GM18508 (cell line): ENCODE measurements around the gene SH3D19.
"Not testable (repeated sequence)": the region's sequence is repeated elsewhere in the genome, so short reads cannot be mapped to it uniquely, and the experiment has no call there.

Source experiments
- ATAC-seq: cut with Tn5 transposase; IDR thresholded peaks from one replicate; pipeline ENCODE4 v1.9.1; 2021; ENCODE audit warnings: moderate number of reproducible peaks; ENCODE audit not compliant: insufficient read depth, unreplicated experiment

SH3D19 gene

GRCh38 chr4:151105454-151106032 lies 219.9 kb downstream of the SH3D19 start:
- ATAC-seq: no peak

DNA sequence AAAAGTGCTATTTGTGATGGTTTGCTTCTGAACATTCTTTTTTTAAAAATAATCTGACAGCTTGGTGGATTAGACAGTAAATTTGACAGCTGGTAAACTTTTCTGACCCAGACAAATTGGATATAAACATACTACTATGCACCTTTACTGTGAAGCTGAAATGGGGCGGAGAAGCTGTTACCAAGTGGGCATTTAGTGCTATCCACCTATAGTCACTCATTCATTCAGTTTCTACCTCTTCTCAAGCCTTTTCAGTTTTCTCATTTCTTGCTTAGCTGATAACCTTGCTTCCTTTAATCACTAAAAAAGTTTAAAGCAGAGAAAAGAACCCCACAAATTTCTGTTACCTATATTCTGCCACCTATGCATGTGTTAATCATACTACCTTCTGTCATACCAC lies 220.8 kb downstream of the SH3D19 start:
- ATAC-seq: no peak

DNA sequence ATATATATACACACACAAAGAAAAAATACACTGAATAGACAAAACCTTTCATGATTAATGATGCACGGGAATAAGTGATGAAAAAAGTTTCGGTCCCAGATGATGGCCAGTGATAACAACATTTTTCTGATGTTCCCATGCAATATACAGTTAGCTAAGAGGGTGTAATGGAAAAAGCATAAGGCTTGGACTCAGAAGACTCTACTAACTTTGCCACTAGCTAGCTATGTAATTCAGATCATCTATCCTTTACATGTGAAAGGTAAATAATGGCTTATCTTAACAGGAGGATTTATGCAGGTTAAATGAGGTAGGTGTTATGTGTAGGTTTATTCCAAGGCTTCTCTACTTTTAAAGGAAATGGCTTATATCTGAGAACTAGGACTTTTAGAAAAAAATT lies 221.6 kb downstream of the SH3D19 start:
- ATAC-seq: no peak

GRCh38 chr4:151100531-151100930 lies 224.9 kb downstream of the SH3D19 start:
- no peak for ATAC-seq

DNA sequence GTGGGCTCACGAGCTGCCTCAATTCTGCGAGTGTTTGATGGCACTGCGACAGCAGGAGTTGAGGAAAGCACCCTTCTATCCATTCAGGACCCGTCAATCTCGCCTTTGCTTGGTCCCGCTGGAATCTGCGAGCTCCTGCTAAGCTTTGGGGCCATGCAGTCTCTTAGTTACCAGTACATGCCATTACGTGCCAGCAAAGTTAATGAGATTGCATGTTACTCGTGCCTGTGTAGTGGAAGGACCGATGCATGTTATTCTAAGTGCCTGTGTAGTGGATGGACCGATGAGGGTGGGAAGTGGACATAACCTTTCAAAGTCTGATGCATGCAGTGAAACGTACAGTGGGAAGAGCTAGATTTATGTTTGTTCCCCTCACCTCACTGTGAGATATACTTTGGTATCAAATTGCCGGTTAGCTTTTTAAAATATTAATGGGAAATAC lies 225.4 kb downstream of the SH3D19 start:
- no peak for ATAC-seq

DNA sequence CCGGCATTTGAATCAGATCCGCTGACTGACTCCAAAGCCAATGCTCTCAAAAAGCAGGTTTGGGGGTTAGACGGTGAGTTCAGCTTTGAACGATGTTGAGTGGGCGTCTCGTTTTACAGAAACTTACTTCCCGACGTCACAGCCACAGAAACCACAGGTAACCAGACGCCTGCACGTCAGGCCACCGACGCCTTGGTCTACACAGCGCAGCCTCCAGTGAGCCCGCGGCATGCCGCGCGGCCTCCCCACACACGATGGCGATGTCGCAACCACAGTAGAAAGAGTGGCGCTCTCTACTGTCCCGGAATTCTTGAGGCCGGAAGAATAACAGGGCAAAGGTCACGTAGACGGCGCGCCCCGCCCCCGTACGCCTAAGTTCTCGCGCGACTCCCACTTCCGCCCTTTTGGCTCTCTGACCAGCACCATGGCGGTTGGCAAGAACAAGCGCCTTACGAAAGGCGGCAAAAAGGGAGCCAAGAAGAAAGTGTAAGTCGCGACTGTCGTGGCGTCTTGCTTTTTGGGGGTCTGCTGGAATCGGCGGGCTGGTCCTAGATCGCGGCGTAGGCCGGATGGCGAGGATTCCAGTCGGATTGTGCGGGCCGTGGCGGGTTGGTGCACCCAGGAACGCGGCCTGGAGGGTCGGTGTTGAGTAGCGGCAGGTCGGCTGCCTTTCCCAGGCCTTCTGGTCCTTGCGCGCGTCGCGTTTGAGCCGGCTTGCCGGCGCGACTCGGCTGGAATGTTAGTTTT lies 226.0 kb downstream of the SH3D19 start, which contains the start of gene RPS3A:
Gene RPS3A (plus strand): TSS at position 400 of the 747 bp plus-strand sequence. CDS start 25 bp downstream, at position 425.
- peak; percentile 88 for ATAC-seq

- no peak for ATAC-seq
These were observed 226.5 kb downstream of the SH3D19 start for GRCh38 chr4:151098979-151099228.

GRCh38 chr4:151097759-151098158 lies 227.6 kb downstream of the SH3D19 start:
- ATAC-seq: no peak

DNA sequence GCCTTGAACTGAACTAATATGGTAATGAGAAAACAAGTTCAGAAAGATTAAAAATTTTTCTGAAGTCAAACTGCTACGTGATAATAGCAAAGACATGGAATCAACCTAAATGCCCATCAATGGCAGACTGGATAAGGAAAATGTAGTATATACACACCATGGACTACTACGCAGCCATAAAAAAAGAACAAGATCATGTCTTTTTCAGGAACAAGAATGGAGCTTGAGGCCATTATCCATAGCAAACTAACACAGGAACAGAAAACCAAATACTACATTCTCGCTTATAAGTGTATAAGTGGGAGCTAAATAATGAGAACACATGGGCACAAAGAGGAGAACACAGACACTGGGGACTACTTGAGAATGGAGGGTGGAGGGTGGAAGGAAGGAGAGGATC lies 230.3 kb downstream of the SH3D19 start:
- no peak for ATAC-seq

GRCh38 chr4:151094290-151094751 lies 231.1 kb downstream of the SH3D19 start:
- ATAC-seq: no peak

DNA sequence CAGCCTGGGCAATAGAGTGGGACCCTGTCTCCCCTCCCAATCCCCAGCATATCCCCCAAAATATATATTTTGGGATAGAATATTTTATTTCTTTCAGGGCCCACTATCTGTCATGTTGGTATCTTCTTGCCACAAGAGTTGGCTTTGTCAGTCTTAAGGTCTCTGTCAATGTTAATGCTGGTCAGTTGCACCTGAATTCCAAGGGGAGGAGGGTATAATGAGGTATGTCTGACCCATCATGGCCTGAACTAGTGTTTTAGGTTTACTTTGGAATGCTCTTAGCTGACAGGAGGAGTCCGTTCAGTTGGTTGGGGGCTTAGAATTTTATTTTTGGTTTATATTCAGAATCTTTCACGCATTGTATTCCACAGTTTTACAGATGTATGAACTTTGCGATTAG lies 232.2 kb downstream of the SH3D19 start:
- ATAC-seq: no peak

DNA sequence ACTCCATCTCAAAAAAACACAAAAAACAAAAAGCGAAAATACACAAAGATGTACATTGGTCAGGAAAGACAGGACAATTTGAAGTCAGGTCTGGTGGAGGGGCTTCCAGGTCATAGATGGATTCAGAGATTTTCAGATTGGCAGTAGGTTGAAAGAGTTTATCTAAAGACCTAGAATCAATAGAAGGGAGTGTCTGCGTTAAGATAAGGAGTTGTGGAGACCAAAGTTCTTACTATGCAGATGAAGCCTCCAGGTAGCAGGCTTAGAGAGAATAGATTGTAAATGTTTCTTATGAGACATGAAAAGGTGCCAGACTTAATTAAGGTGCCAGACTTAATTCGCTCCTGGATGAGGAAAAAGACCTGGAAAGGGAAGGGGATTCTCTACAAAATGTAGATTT lies 232.9 kb downstream of the SH3D19 start:
- ATAC-seq: no peak

DNA sequence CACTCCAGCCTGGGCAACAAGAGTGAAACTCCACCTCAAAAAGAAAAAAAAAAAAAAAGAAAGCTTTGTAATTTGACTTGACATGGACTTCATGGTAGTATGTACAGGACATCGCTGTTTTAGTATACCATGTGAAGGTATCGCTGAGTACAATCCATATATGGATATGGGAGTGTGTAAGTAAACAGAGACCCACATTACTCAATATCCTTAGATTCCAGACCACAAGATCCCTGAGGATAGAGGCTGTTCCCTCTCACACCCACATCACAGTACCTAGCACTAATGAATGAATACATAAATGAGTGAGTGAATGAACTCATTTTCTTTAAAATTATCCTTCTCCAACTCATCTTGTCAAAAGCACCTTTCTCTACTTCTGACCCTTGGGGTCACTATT lies 234.4 kb downstream of the SH3D19 start:
- no peak for ATAC-seq

DNA sequence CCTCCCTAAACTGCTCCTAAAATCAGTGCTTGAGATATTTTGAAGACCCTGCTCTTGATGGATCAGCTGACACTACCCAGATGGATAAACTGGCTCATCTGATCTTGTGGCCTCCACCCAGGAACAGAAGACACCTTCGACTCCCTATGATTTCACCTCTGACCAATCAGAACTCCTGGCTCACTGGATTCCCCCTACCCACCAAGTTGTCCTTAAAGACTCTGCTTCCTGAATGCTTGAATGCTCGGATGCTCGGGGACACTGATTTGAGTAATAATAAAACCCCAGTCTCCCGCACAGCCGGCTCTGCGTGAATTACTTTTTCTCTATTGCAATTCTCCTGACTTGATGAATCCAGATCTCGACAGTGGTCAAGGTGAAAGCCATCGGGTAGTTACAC lies 237.9 kb downstream of the SH3D19 start:
- no peak for ATAC-seq

DNA sequence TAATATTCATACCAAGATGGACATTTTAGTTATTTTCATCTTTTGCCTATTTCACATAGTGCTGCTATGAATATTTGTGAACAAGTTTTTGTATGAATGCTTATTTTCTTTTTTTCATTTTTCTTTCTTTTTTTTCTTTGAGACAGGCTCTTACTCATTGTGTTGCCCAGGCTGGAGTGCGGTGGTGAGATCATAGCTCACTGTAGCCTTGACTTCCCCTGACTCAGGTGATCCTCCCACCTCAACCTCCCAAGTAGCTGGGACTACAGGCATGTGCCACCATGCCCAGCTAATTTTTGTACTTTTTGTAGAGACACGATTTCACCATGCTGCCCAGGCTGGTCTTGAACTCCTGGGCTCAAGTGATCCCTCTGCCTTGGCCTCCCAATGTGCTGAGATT lies 247.4 kb downstream of the SH3D19 start:
- ATAC-seq: not testable (repeated sequence)

DNA sequence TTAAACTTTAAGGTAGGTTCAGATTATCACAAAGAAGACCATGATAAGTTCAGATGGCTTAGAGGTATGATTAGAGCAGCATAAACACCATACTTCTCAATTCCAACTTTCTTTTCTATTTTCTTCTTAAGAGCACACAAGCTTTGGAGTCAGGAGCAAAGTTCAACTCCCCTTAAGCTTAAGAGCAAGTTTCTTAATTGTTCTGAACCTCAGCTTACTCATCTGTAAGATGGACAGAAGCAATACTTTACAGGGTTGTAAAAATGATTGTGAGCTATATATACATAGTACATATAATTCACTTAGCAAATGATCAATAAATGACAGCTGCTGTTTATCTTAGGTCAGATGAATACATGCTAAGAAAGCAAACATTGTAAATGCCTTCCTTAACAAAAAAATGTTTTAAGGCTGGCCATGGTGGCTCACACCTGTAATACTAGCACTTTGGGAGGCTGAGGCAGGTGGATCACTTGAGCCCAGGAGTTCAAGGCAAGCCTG lies 250.9 kb downstream of the SH3D19 start:
- ATAC-seq: no peak
